Measurements from ENCODE around the gene GPBAR1.
"Not testable (repeated sequence)": the region's sequence is repeated elsewhere in the genome, so short reads cannot be mapped to it uniquely, and the experiment has no call there.

The GPBAR1 gene

DNA sequence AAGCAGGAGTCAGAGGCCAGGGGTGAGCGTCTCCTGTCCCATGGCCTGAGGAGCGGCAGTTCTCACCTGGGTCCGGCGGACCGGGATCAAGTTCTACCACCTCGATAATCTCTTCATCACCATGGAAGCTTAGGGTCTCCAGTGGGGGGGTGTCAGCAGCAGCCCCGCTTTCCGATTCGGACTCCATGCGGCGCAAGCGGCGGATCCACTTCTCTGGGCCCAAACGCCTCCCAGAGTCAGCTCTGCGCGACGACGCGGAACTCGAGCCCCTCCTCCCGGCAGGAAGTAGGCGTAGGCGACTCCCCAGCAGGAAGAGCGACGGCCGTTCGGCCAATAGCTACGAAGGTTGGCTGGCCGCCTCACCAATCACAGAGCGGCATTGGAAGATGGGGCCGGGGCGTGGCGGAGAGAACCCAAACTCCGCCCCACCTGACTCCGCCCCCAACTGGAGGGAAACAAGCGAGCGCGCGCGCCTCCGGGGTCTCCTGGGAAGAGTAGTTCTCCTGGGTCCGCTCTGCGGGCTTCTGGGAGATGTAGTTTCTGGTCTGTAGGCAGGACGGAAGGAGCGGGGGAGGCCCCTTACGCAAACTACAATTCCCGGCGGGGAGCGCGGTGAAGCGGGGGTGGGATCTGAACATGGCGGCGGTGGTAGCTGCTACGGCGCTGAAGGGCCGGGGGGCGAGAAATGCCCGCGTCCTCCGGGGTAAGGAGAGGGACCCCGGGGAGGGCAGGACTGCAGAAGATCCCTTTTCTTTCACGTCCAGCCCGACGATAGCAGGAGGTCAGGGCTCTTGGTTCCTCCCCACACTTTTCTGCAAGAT lies 9.3 kb downstream of the GPBAR1 start, which contains the start of the genes AAMP and PNKD:
Gene AAMP, minus strand, starts transcription at position 238 of the 821 bp plus-strand sequence. Its CDS starts 51 bp downstream, at position 187.
Gene PNKD, plus strand, starts transcription at position 620 of the 821 bp plus-strand sequence. Its CDS starts 17 bp downstream, at position 637.
- peak; percentile 100 for DNase-seq

DNA sequence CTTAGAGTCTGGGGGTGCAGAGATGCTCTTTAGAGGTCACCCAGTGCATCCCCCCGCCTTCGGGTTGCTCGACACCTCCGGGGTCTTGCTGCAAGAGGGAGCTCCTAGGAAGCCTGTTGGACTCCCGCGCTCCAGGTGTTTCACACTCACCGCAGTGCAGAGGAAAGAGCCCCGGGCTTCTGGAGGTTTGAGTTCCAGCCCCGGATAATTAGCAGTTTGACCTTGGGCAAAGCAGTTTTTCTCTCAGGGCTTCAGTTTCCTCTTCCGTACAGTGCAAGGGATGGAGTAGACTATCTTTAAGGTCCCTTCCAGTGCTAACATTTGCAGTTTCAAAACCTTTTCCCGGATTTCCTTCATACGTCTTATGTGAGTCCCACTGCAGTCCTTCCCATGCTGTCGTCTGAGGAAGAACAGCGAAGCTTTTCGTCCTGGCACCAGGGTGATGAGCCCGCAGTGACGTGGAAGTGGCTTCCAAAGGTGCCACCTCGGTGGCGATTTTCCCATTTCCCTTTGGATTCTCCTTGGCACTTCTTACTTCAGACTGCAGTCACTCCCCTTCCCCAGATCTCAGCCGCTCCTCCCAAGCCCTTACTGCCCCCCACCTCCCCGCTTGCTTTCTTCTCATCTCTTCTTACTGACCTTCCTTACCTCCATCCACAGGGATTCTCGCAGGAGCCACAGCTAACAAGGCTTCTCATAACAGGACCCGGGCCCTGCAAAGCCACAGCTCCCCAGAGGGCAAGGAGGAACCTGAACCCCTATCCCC lies 10.1 kb downstream of the GPBAR1 start:
- no peak for DNase-seq

DNA sequence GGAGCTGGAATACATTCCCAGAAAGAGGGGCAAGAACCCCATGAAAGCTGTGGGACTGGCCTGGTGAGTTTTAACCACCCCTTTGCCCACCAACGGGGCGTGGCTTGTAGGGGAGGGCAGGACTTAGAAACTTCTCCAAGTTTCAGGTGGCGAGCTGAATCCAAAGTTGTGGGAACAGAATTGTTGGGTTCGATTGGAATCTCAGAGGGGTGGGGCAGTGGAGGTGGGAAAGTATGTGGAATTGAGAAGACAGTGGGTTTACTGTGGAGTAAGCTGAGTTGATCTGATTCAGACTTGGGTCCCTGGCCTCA lies 10.6 kb downstream of the GPBAR1 start:
- no peak for DNase-seq

DNA sequence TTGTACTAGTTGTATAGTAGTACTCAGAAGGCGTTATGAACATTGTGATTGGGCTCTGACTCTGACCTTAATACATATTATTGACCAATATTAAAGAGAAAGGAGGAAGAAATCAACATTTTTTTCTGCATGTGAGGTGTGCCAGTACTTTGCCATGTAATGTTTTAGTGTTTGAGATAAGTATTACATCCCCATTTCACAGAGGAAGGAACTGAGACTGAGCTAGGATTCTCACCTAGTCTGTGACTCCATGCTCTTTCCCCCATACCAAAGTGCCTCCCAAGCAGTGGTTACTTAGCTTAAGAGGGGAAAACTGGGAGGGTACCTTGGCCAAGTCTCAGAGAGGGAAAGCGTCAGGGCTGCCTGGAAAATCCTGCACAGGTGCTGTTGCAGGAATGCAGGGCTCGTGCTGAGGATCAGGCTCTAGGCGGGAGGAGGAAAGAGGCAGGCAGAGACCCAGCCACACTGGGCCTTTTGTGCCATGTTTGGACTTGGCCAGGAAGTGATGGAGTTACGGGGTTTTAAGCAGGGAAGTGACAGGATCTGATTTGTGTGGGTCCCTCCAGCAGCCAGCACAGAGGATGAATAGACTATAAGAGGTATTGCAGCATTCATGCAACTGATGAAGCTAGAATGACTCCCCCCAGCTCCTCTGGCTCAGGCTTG lies 11.2 kb downstream of the GPBAR1 start:
- DNase-seq: no peak

DNA sequence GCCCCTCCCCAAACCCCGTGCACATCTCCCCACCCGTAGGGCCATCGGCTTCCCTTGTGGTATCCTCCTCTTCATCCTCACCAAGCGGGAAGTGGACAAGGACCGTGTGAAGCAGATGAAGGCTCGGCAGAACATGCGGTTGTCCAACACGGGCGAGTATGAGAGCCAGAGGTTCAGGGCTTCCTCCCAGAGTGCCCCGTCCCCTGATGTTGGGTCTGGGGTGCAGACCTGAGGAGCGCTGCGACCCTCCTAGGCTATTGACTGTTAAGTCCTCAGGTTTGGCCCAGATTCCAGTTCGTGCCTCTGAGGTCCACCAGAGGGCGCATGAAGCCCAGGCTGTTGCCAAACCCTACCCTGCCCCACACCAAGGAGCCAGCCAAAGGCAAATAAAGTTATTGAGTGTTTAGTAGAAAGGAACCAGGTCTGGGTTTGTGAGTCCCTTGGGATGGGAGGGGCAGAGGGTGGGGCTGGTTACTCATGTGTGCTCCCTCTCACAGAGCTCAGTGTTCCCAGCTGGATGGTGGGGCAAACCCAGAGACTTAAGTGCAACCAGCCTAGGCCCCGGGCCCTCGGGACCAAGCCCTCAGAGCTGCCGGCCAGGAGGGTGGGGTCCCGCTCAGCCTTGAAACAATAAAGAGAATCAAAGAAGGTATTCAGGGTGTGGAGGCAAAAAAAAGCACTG lies 11.9 kb downstream of the GPBAR1 start:
- peak; percentile 85 for DNase-seq

DNA sequence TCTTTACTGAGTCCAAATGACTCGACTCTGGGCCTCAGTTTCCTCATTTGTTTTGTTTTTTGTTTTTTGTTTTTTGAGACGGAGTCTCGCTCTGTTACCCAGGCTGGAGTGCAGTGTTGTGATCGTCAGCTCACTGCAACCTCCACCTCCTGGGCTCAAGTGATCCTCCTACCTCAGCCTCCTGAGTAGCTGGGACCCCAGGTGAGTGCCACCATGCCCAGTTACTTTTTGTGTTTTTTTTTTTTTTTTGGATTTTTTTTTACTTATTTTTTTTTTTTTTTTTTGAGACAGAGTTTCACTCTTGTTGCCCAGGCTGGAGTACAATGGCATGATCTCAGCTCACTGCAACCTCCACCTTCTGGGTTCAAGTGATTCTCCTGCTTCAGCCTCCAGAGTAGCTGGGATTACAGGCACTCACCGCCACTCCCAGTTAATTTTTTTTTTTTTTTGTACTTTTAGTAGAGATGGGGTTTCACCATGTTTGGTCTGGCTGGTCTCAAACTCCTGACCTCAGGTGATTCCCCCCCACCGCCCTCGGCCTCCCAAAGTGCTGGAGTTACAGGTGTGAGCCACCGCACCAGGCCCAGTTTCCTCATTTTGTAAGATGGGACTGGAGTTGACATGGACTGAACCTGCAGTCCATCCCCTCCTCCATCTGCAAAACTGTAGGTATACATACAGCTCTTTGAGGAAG lies 12.5 kb downstream of the GPBAR1 start:
- DNase-seq: not testable (repeated sequence)

DNA sequence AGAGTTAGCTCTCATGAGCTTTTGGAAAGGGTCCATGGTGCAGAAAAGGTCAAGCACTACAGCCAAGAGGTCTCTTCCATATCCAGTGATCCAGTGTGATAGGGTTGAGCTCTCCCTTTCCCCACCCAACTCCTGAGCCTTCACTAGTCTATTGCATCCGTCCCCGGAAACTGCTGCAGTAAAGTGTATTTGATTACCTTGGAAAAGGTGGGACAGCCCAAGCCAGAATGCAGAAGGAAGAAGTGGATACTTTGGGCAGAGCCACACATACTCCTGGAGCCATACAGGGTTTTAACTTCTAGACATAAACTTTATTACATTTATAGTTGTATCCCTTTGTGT lies 13.1 kb downstream of the GPBAR1 start:
- no peak for DNase-seq

DNA sequence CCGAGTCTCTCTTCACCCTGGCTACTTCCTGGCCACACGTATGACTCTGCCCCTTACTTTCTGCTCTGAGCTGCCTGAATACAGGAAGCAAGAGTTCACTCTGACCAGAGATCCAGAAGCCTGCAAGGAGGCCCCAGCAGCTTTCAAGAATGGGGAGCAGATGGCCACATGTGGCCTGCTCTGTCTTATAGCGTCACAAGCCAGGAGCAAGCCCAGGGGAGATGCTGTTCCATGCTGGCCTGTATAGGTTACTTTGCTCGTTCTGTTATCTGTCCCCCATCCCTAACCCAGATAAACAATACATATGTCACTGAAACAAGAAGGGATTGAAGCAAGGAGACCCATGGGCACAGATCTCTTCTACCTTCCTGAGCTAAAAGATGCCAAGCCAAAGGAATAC lies 13.8 kb downstream of the GPBAR1 start:
- DNase-seq: no peak

DNA sequence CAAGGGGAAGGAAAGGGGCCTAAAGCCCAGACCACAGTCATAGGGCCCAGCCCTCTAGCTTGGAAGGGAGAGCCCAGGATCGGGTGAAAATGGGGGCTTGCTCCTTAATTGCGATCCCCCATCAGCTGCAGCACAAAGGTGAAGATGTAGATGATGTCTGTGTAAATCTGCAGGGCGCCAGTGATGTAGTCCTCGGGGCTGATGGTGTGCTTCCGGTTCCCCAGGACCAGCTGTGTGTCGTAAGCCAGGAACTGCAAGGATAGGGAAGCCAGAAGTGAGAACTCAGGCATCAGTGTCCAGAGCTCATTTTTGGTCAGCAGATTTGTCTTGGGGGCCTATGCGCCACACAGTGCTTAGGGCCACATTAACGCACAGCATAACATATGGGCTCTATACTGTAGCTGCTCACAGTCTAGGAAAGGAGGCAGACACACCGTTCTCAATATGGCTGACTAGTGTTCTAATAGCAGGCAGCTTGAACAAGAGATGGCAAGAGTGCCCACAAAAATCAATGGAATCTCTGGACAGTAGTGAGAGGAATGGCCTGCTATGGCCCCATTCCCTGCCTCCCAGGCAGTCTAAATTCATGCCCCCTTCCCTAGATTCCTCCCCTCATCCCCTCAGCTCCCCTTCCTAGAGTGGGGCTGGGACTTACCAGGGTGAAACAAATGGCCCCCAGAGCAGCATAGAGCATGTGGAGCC lies 14.7 kb downstream of the GPBAR1 start:
- DNase-seq: no peak

DNA sequence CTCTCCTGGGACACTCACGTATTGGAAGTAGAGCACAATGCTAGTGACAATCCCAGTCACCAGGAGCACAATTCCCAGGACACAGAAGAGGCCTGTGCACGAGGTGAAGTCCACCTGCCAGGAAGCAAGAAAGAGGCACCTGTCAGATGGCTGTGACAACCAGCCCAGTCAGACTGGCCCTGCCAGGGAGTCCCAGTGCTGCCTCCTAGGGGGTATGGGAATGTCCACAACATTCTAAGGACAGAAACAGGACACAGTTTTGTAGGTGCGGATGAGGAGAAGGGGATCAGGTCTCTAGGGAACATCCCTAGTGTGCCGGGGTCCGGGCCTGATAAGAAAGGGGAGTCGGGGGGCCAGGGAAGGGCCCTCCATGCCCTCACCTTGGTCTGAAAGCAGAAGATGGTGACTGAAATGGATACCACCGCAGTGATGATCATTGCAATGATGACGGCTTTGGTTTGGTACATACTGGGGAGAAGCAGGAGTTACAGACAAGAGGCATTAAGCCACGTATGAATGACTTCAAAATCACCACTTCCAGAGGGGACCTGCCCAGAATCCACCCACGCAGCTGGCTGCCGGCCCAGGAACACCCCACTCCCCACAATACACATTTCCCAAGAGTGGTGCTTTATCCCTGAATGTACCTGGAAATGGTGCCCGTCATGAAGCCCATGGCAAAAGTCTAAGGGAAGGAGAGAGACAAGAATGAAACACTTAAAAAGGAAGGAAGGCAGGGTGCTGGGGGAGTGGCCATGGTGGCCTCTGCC lies 16.4 kb downstream of the GPBAR1 start:
- no peak for DNase-seq

DNA sequence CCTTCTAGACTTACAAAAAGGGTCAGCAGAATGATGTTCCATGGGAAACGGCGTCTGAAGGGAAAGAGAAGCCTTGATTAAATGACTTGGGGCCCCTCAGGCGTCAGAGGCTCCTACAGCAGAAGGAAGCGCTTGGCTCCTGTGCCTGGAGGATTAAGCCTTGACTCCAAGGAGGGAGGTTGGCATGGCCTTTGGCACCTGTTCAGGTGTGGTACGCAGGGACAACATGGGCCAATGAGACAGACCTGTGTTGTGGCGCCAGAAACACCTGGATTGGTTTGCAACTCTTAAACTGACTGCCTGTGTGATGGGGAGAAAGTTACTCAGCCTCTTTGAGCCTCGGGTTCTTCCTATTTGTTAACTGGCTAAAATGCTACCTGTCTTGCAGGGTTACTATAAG lies 17.1 kb downstream of the GPBAR1 start:
- no peak for DNase-seq

DNA sequence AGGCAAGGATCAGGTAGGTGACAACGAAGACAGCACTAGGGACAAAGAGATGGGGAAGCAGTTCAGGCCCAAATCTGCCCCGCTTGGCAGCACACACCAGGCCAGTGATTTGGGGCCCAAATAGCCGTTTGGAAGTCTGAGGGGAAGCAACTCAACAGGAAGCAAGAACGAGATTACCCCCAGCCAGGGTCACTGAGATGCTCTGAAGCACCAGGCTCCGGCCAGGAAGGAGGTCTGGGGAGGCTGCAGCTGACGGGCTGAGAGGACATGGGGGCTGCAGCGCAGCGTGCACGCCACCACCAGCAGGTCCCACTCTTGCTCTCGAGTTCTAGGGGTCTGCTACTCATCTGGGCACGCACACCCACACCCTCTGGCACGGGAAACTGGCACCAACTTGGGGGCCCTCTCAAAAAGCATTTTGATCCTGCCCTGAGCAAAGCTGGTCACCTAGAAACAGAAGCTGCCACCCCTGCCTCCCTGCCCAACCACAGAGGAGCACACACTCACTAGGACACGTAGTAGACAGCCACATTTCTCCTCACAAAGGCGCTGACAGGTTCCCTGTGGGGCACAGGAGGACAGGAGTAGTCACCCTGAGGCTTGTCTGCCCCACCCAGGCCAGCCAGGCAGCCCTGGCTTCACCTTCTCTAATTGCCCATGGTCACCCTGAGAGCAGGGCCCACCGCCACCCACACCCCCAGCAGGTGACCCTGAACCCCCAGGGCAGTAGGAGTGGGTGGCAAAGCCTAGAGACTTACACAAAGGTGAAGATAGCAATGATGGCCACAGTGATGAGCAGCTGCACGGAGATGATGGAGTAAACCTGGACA lies 17.9 kb downstream of the GPBAR1 start:
- no peak for DNase-seq

DNA sequence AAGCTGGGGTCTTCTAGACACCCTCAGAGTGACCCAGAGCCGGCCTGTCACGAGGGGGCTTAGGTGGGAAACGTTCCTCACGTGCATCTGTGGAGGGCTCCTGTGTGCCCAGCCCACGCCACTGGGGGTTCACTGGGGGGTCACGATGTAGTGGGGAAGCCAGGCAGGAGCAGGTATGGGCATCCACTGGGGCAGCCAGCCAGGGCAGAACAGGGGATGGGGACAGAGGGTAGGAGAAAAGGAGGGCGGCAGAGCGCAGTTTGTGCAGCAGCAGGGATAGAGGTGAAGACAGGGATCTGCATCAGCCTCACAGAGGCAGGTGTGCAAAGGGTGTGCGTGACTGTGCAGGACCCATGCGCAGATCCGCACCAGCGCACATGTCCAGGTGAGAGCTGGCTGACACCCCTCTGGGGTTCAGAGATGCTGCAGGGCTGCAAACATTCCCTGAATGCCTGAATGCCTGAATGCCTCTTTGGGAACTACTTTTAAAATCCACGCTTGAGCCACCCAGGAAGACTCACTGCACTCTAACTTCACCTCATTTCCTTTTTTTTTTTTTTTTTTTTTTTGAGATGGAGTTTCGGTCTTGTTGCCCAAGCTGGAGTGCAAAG lies 19.6 kb downstream of the GPBAR1 start:
- DNase-seq: no peak

DNA sequence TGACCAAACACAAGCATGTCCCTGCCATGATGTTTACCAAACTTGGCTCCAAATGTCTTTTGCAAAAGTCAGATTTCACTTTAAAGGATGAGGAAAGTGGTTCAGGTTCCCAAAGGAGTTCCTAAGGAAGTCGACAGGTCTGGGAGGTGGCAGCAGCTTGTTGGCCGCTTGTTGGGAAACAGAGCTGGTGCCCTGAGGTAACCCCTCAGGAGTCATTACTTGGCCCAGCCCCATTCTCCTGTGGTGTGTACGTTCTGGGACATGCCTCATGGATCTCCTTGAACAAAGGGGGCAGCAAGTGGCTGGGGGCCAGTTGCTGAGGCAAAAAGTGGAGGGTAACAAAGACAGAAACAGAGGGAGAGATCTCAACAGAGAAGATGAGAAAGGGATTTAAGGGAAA lies 20.6 kb downstream of the GPBAR1 start:
- no peak for DNase-seq

DNA sequence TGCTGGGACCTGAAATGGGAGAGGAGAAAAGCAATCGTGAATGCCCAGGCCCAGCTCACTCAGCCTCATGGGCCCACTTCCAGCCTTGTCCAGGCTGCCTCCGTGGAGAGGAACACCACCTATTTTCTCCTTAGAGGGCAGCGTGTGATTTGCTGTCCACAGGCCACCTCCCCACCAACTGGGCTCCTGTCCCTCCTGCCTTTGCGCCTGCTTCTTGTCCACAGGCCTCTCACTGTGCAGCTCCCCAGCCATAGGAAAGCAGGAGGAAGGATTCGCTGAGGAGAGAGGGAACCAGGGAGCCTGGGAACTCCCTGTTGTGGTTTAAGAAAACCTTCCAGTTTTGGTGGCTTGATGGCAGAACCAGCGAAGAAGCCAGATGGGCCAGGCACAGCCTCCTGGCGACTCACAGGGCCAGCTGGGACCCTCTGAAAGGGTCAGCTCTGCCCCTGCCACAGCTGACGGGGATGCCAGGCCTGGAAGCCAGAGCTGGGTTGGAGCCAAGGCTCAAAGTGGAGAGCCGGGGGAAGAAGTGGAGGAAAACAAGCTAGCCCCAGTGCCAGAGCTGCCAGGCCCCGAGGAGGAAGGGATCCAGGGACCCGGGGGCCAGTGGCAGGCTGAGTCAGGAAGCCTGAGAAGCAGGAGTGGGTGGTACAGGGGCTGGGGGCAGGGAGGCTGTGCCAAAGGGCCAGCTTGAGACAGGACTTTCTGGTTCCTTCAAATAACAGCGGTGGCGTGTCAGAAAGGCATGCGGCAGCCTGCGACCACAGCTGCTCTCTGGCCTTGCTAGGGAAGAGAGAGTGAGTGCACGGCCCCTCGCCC lies 21.6 kb downstream of the GPBAR1 start:
- DNase-seq: no peak

DNA sequence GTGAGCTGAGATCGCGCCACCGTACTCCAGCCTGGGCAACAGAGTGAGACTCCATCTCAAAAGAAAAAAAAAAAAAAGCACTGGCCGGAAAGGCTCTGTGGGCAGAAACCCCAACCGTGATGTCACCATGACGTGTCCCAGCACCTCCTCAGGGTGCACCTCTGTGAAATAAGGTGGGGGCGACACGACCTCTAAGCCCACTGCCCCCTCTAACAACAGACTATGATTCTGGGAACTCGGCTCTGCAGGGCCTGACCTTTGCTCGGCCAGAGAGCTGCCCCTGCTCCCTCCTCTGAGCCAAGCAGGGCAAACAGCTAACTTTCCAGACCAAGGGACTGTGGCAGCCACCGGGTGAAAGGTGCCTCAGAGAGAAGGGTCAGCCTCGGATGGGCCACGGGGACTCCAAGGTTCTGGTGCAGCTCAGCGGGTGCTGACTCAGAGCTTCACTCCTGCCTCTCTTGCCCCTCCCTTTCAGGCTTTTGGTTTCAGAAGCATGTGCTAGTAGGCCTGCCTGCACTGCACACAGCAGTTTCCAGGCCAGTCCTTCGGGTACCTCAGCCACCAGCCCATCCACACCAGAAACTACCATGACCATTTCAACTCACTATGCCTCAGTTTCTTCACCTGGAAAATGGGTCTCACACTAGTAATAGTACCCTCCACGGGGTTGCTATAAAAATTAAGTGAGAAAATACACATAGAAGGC lies 23.4 kb downstream of the GPBAR1 start:
- DNase-seq: peak; percentile 71

DNA sequence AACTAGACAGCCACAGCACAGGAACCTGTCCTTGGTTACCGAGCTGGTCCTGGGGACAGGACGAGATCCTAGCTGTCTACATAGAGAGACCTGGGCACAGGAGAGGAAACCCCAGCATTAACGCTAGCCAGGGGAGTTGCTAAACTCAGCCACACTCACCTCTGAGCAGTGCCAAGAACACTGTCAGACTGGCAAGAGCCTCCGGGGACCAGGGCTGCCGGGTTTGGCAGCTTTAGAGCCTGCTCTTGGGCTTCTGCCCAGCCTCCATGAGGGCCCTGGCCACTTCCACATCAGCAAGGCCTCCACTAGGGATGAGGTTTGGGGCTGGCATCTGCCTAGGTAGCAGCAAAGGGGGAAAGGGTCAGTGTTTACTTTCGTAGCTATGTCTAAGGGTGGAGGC lies 24.8 kb downstream of the GPBAR1 start:
- peak; percentile 40 for DNase-seq

Data from CD4-positive, alpha-beta T cell treated with Interleukin-21 for 1 hour (primary cell).